ENCODE results near the gene PIGBOS1. TPM values are rescaled to one million over a fixed set of nuclear protein-coding genes. Genes with fewer than 3 reads are reported as not detected.

The PIGBOS1 gene
- total RNA-seq, 2 donors from 2014 or later: 11.4 to 14.8 TPM

GRCh38 chr15:55279100-55279745 lies 39.7 kb downstream of the PIGBOS1 start:
- DNase-seq (ENCODE audit: low spot score): no peak
- H3K27ac ChIP-seq: no peak overlapping the region
- peaks cover 0 to 4% of the 10 kb centered on the region in 2 donors for H3K4me1 ChIP-seq
- H3K36me3 ChIP-seq: no peaks in the 10 kb centered on the region
- H3K9me3 ChIP-seq: no peaks in the 10 kb centered on the region
- no peak for TF ChIP-seq CTCF (IDR thresholded peaks at IDR 0.05)
- H3K27me3 ChIP-seq: no peaks in the 10 kb centered on the region
- H3K4me3 ChIP-seq: no peak overlapping the region

- H3K4me3 ChIP-seq: no peak overlapping the region
- no peak overlapping the region for H3K27ac ChIP-seq
- no peaks in the 10 kb centered on the region for H3K4me1 ChIP-seq
- no peak for DNase-seq (ENCODE audit: low spot score)
- H3K36me3 ChIP-seq: no peaks in the 10 kb centered on the region
- H3K27me3 ChIP-seq: no peaks in the 10 kb centered on the region
- no peak for TF ChIP-seq CTCF (IDR thresholded peaks at IDR 0.05)
- no peaks in the 10 kb centered on the region for H3K9me3 ChIP-seq
These were observed 41.2 kb downstream of the PIGBOS1 start for GRCh38 chr15:55277715-55278114.

- no peaks in the 10 kb centered on the region for H3K4me1 ChIP-seq
These were observed 41.8 kb downstream of the PIGBOS1 start for GRCh38 chr15:55277116-55277564.

GRCh38 chr15:55276324-55276723 lies 42.6 kb downstream of the PIGBOS1 start:
- DNase-seq (ENCODE audit: low spot score): no peak
- Histone ChIP-seq H3K4me3 (no peak overlapping the region), H3K9me3 (no peaks in the 10 kb centered on the region), H3K27me3 (no peaks in the 10 kb centered on the region), H3K36me3 (no peaks in the 10 kb centered on the region), H3K27ac (no peak overlapping the region), H3K4me1 (no peaks in the 10 kb centered on the region)
- no peak for TF ChIP-seq CTCF (IDR thresholded peaks at IDR 0.05)

More at GRCh38 chr15:55277116-55277564, 41.8 kb downstream of the PIGBOS1 start:
- Histone ChIP-seq H3K27me3 (no peaks in the 10 kb centered on the region), H3K9me3 (no peaks in the 10 kb centered on the region), H3K4me3 (no peak overlapping the region), H3K36me3 (no peaks in the 10 kb centered on the region), H3K27ac (no peak overlapping the region)
- DNase-seq (ENCODE audit: low spot score): no peak
- no peak for TF ChIP-seq CTCF (IDR thresholded peaks at IDR 0.05)

GRCh38 chr15:55270291-55270690 lies 48.6 kb downstream of the PIGBOS1 start:
- H3K27me3 ChIP-seq: no peaks in the 10 kb centered on the region
- no peaks in the 10 kb centered on the region for H3K9me3 ChIP-seq
- no peak overlapping the region for H3K4me3 ChIP-seq
- no peaks in the 10 kb centered on the region for H3K36me3 ChIP-seq
- no peak overlapping the region for H3K27ac ChIP-seq
- DNase-seq (ENCODE audit: low spot score): no peak
- no peak for TF ChIP-seq CTCF (IDR thresholded peaks at IDR 0.05)
- no peaks in the 10 kb centered on the region for H3K4me1 ChIP-seq

GRCh38 chr15:55268176-55268695 lies 50.7 kb downstream of the PIGBOS1 start:
- H3K4me1 ChIP-seq: no peaks in the 10 kb centered on the region
- no peaks in the 10 kb centered on the region for H3K9me3 ChIP-seq
- H3K27ac ChIP-seq: no peak overlapping the region
- no peaks in the 10 kb centered on the region for H3K36me3 ChIP-seq
- no peaks in the 10 kb centered on the region for H3K27me3 ChIP-seq
- no peak for DNase-seq (ENCODE audit: low spot score)
- H3K4me3 ChIP-seq: no peak overlapping the region
- no peak for TF ChIP-seq CTCF (IDR thresholded peaks at IDR 0.05)
